IMR-90 (cell line): ENCODE data around the gene SPTB.

Source experiments
- POLR2A ChIP-seq: IDR thresholded peaks from 2 replicates; pipeline ENCODE4 v1.6.1; 2012; ENCODE audit warnings: mild to moderate bottlenecking, low read depth, low read length
- TF ChIP-seq, protein P1 (sequence below): conservative IDR thresholded peaks from 2 replicates; pipeline ENCODE4 v1.5.1; 2012; ENCODE audit warnings: mild to moderate bottlenecking, low read depth, low read length, improper control_type of control experiment

DNA sequence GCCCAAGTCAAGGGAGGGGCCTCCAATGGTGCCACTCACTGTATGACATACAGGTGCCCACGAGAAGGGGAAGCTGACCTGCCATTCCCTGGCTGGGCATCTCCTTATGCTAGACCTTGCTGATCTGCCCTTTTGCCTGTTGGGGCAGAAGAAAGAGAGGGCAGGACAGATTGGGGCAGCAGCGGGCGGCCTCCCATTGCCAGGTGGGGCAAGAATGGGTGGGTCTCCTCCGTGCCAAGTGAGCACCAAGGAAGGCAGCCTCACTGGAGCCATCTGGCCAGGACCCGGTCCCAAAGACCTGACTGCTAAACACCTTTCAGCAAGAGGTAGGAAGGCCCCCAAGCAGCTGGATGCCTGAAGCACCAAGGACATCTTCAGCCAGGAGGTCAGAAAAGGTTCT lies 125.0 kb downstream of the SPTB start:
- TF ChIP-seq, protein P1, sequence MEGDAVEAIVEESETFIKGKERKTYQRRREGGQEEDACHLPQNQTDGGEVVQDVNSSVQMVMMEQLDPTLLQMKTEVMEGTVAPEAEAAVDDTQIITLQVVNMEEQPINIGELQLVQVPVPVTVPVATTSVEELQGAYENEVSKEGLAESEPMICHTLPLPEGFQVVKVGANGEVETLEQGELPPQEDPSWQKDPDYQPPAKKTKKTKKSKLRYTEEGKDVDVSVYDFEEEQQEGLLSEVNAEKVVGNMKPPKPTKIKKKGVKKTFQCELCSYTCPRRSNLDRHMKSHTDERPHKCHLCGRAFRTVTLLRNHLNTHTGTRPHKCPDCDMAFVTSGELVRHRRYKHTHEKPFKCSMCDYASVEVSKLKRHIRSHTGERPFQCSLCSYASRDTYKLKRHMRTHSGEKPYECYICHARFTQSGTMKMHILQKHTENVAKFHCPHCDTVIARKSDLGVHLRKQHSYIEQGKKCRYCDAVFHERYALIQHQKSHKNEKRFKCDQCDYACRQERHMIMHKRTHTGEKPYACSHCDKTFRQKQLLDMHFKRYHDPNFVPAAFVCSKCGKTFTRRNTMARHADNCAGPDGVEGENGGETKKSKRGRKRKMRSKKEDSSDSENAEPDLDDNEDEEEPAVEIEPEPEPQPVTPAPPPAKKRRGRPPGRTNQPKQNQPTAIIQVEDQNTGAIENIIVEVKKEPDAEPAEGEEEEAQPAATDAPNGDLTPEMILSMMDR, result no peak
- no peak for TF ChIP-seq POLR2A
